Activated CD4-positive, alpha-beta T cell treated with anti-CD3 and anti-CD28 coated beads, Interleukin-2, amount 10 ng/mL, durations not matched to agents 7 days and 5 days (primary cell): ENCODE data around the gene YJEFN3. TPM values are rescaled to one million over a fixed set of nuclear protein-coding genes. Genes with fewer than 3 reads are reported as not detected.
A peak's percentile ranks its signal among the peaks of the same experiment; 100 is the strongest.

Experiments
- CTCF ChIA-PET: fragments of 350-600 bp; sonication (Branson Sonifier 250); formaldehyde crosslinking; loops from one replicate; lab custom pipeline; 2021; ENCODE audit warnings: antibody characterized with exemption; lab: Charles Lee
- POLR2A ChIA-PET: fragments of 350-600 bp; sonication (Branson Sonifier 250); formaldehyde crosslinking; loops from one replicate; lab custom pipeline; 2021; ENCODE audit warnings: antibody characterized with exemption; lab: Charles Lee
- DNase-seq: peaks from one replicate; pipeline ENCODE4 v3.0.0-alpha.2; 2020
- H3K27ac Mint-ChIP-seq: one replicate; pipeline ENCODE4 v1.8.0; 2021; ENCODE audit warnings: mild to moderate bottlenecking, moderate library complexity, mixed read lengths
- H3K27me3 Mint-ChIP-seq: one replicate; pipeline ENCODE4 v1.8.0; 2021; ENCODE audit warnings: mixed read lengths
- H3K36me3 Mint-ChIP-seq: one replicate; pipeline ENCODE4 v1.8.0; 2021; ENCODE audit warnings: low read depth, mixed read lengths
- H3K4me1 Mint-ChIP-seq: one replicate; pipeline ENCODE4 v1.8.0; 2021; ENCODE audit warnings: mixed read lengths
- H3K4me3 Mint-ChIP-seq: one replicate; pipeline ENCODE4 v1.8.0; 2021; ENCODE audit warnings: mild to moderate bottlenecking, moderate library complexity, mixed read lengths
- H3K9me3 Mint-ChIP-seq: one replicate; pipeline ENCODE4 v1.8.0; 2021; ENCODE audit warnings: mixed read lengths
- total RNA-seq, 2 experiments: library from RNA; stranded (reverse); gene quantifications; one replicate each; pipeline ENCODE4 v1.2.3, GENCODE V29; 2021

Gene YJEFN3
- total RNA-seq, 2 experiments from 2014 or later: 12.8 to 13.2 TPM

- Mint-ChIP-seq H3K27me3 (peaks cover 3% of the 10 kb centered on the region), H3K9me3 (no peaks in the 10 kb centered on the region), H3K4me1 (no peaks in the 10 kb centered on the region), H3K4me3 (no peak overlapping the region), H3K36me3 (no peaks in the 10 kb centered on the region), H3K27ac (no peak overlapping the region)
- ChIA-PET CTCF (interaction anchor here (0.9 to 2.1 kb wide), 2 partner anchors 8 to 95 kb away, joined by 3 to 5 read pairs; partner anchors contain the start of gene GMIP), POLR2A (no interaction called here)
- DNase-seq: no peak
Observed at GRCh38 chr19:19548915-19549759, 20.4 kb downstream of the YJEFN3 start.

GRCh38 chr19:19549804-19550464 is 21.2 kb downstream of the YJEFN3 start:
- CTCF ChIA-PET: interaction anchor here (0.6 kb wide), 1 partner anchor 203 kb away, joined by 3 read pairs; no protein-coding TSS in a partner anchor
- Mint-ChIP-seq H3K36me3 (no peaks in the 10 kb centered on the region), H3K27me3 (peaks cover 3% of the 10 kb centered on the region), H3K27ac (no peak overlapping the region), H3K4me1 (peaks cover 3% of the 10 kb centered on the region), H3K9me3 (no peaks in the 10 kb centered on the region), H3K4me3 (no peak overlapping the region)
- DNase-seq: no peak
- POLR2A ChIA-PET: no interaction called here

- Mint-ChIP-seq H3K4me3 (no peak overlapping the region), H3K27me3 (peaks cover 3% of the 10 kb centered on the region), H3K27ac (no peak overlapping the region), H3K9me3 (no peaks in the 10 kb centered on the region), H3K4me1 (peaks cover 3% of the 10 kb centered on the region), H3K36me3 (no peaks in the 10 kb centered on the region)
- ChIA-PET CTCF (interaction anchor here (0.5 to 1.5 kb wide), 4 partner anchors 10 to 204 kb away, joined by 3 to 12 read pairs (median 4); no protein-coding TSS in a partner anchor), POLR2A (no interaction called here)
- no peak for DNase-seq
Observed at GRCh38 chr19:19550485-19550929, 21.8 kb downstream of the YJEFN3 start.

- Mint-ChIP-seq H3K9me3 (no peaks in the 10 kb centered on the region), H3K27me3 (peaks cover 3% of the 10 kb centered on the region), H3K36me3 (no peaks in the 10 kb centered on the region), H3K27ac (peak overlapping the region; percentile 62), H3K4me3 (no peak overlapping the region), H3K4me1 (peaks cover 3% of the 10 kb centered on the region)
- DNase-seq: no peak
- ChIA-PET CTCF (interaction anchor here (0.5 to 2.0 kb wide), 9 partner anchors 10 to 99 kb away, joined by 3 to 12 read pairs (median 5); partner anchors contain the start of gene GMIP), POLR2A (no interaction called here)
Observed at GRCh38 chr19:19550972-19551852, 22.5 kb downstream of the YJEFN3 start.

GRCh38 chr19:19551853-19552192 is 23.1 kb downstream of the YJEFN3 start:
- Mint-ChIP-seq H3K4me3 (no peak overlapping the region), H3K9me3 (no peaks in the 10 kb centered on the region), H3K4me1 (peaks cover 3% of the 10 kb centered on the region), H3K36me3 (no peaks in the 10 kb centered on the region), H3K27ac (no peak overlapping the region), H3K27me3 (peaks cover 3% of the 10 kb centered on the region)
- no peak for DNase-seq
- CTCF ChIA-PET: interaction anchor here (0.7 to 2.0 kb wide), 8 partner anchors 20 to 99 kb away, joined by 3 to 12 read pairs (median 4); partner anchors contain the start of gene GMIP
- POLR2A ChIA-PET: no interaction called here

- peaks cover 3% of the 10 kb centered on the region for H3K4me1 Mint-ChIP-seq
- H3K27me3 Mint-ChIP-seq: peaks cover 3% of the 10 kb centered on the region
- ChIA-PET CTCF (interaction anchor here (0.6 to 4.6 kb wide), 11 partner anchors 10 to 402 kb away, joined by 3 to 19 read pairs (median 3); no protein-coding TSS in a partner anchor), POLR2A (interaction anchor here (0.6 kb wide), 1 partner anchor 54 kb away, joined by 4 read pairs; no protein-coding TSS in a partner anchor)
- no peak overlapping the region for H3K4me3 Mint-ChIP-seq
- no peak overlapping the region for H3K27ac Mint-ChIP-seq
- no peaks in the 10 kb centered on the region for H3K9me3 Mint-ChIP-seq
- no peaks in the 10 kb centered on the region for H3K36me3 Mint-ChIP-seq
- no peak for DNase-seq
Observed at GRCh38 chr19:19552798-19553197, 24.1 kb downstream of the YJEFN3 start.

- no peak for DNase-seq
- H3K27me3 Mint-ChIP-seq: peaks cover 3% of the 10 kb centered on the region
- no peak overlapping the region for H3K4me3 Mint-ChIP-seq
- CTCF ChIA-PET: interaction anchor here (0.8 to 4.6 kb wide), 17 partner anchors 8 to 235 kb away, joined by 3 to 19 read pairs (median 4); partner anchors contain the start of gene NDUFA13
- no peak overlapping the region for H3K27ac Mint-ChIP-seq
- no peaks in the 10 kb centered on the region for H3K9me3 Mint-ChIP-seq
- peaks cover 4% of the 10 kb centered on the region for H3K36me3 Mint-ChIP-seq
- POLR2A ChIA-PET: no interaction called here
- peaks cover 4% of the 10 kb centered on the region for H3K4me1 Mint-ChIP-seq
Observed at GRCh38 chr19:19553670-19554069, 25.0 kb downstream of the YJEFN3 start.

- H3K9me3 Mint-ChIP-seq: no peaks in the 10 kb centered on the region
- peaks cover 11% of the 10 kb centered on the region for H3K36me3 Mint-ChIP-seq
- peaks cover 10% of the 10 kb centered on the region for H3K4me1 Mint-ChIP-seq
- H3K27me3 Mint-ChIP-seq: no peaks in the 10 kb centered on the region
- ChIA-PET CTCF (interaction anchor here (0.6 to 4.6 kb wide), 22 partner anchors 9 to 589 kb away, joined by 3 to 19 read pairs (median 4); partner anchors contain the start of gene NDUFA13), POLR2A (no interaction called here)
- H3K27ac Mint-ChIP-seq: peak overlapping the region; percentile 9
- H3K4me3 Mint-ChIP-seq: no peak overlapping the region
- peak; percentile 60 for DNase-seq
Observed at GRCh38 chr19:19554074-19555023, 25.6 kb downstream of the YJEFN3 start.

- DNase-seq: no peak
- Mint-ChIP-seq H3K27ac (peak overlapping the region; percentile 66), H3K27me3 (no peaks in the 10 kb centered on the region), H3K9me3 (no peaks in the 10 kb centered on the region), H3K36me3 (peaks cover 31% of the 10 kb centered on the region), H3K4me1 (peaks cover 27% of the 10 kb centered on the region), H3K4me3 (no peak overlapping the region)
- POLR2A ChIA-PET: interaction anchor here (0.6 kb wide), 1 partner anchor 48 kb away, joined by 3 read pairs; no protein-coding TSS in a partner anchor
- CTCF ChIA-PET: interaction anchor here (1.1 to 1.6 kb wide), 2 partner anchors 10 to 25 kb away, joined by 4 read pairs; no protein-coding TSS in a partner anchor
Observed at GRCh38 chr19:19558055-19558454, 29.3 kb downstream of the YJEFN3 start.

- Mint-ChIP-seq H3K27ac (peak overlapping the region; percentile 70), H3K36me3 (peaks cover 33% of the 10 kb centered on the region), H3K4me3 (no peak overlapping the region), H3K4me1 (peaks cover 28% of the 10 kb centered on the region), H3K27me3 (no peaks in the 10 kb centered on the region), H3K9me3 (no peaks in the 10 kb centered on the region)
- CTCF ChIA-PET: interaction anchor here (1.1 kb wide), 1 partner anchor 26 kb away, joined by 4 read pairs; no protein-coding TSS in a partner anchor
- POLR2A ChIA-PET: interaction anchor here (0.6 kb wide), 1 partner anchor 47 kb away, joined by 3 read pairs; no protein-coding TSS in a partner anchor
- no peak for DNase-seq
Observed at GRCh38 chr19:19558636-19559035, 29.9 kb downstream of the YJEFN3 start.

- peak; percentile 18 for DNase-seq
- peak overlapping the region; percentile 88 for H3K27ac Mint-ChIP-seq
- H3K27me3 Mint-ChIP-seq: no peaks in the 10 kb centered on the region
- H3K4me1 Mint-ChIP-seq: peaks cover 25% of the 10 kb centered on the region
- H3K9me3 Mint-ChIP-seq: peaks cover under 1% of the 10 kb centered on the region
- no peak overlapping the region for H3K4me3 Mint-ChIP-seq
- CTCF ChIA-PET: interaction anchor here (1.0 to 2.3 kb wide), 3 partner anchors 9 to 84 kb away, joined by 3 to 6 read pairs (median 6); partner anchors contain the start of gene GMIP
- POLR2A ChIA-PET: no interaction called here
- peaks cover 46% of the 10 kb centered on the region for H3K36me3 Mint-ChIP-seq
Observed at GRCh38 chr19:19559931-19560330, 31.2 kb downstream of the YJEFN3 start.
